ENCODE data around the gene ACACA. TPM values are rescaled to one million over a fixed set of nuclear protein-coding genes. Genes with fewer than 3 reads are reported as not detected.

The ACACA gene
- total RNA-seq, 1 experiment from 2014 or later = 31.6 TPM

DNA sequence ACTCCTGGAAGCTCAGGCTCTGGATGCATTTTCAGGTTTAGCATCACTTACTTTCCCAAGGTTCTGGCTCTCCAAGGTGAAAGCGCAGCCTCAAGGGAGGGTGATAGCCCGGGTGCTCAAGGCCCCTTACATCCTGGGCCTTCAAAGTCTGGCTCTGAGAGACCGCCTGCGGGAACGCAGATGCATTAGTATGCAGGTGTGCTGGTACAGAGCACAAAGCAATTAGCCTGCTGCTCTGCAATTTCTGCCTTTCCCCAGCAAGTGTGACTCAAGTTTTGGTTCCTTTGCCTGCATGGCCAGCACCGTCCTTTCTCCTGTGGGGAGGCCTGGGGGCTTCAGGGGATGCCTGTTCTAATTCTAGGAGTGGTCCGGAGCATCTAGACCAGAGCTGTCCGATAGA lies 341.7 kb downstream of the ACACA start:
- no peak for DNase-seq
- Histone ChIP-seq H3K36me3 (replicated peaks; ENCODE audit: control insufficient read depth, insufficient read depth, low read length) (no peaks in the 10 kb centered on the region), H3K4me3 (ENCODE audit: insufficient read depth, low read depth, low read length) (no peak overlapping the region), H3K27me3 (ENCODE audit: control insufficient read depth, insufficient read depth, low read length) (no peaks in the 10 kb centered on the region)

DNA sequence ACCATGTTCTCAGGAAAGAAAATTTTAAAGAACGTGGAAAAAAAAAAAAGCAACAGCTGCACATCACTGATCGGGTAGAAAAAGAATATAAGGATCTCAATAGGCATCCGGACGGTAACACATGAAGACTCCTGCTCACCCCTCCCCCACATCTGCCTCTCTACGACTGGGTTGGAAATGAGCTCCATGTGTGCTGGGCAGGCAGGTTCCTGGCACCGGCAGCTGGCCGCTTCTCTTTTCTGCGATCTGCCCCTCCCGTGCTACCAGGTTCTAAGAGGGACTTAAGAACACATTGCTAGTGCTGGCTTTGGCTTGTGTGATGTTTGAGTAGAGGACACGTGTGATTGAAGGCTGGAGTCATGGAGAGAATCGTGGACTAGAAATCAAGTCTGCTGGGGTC lies 342.4 kb downstream of the ACACA start:
- H3K4me3 ChIP-seq (ENCODE audit: insufficient read depth, low read depth, low read length) = no peak overlapping the region
- no peaks in the 10 kb centered on the region for H3K27me3 ChIP-seq (ENCODE audit: control insufficient read depth, insufficient read depth, low read length)
- no peak for DNase-seq
- no peaks in the 10 kb centered on the region for H3K36me3 ChIP-seq (replicated peaks; ENCODE audit: control insufficient read depth, insufficient read depth, low read length)

DNA sequence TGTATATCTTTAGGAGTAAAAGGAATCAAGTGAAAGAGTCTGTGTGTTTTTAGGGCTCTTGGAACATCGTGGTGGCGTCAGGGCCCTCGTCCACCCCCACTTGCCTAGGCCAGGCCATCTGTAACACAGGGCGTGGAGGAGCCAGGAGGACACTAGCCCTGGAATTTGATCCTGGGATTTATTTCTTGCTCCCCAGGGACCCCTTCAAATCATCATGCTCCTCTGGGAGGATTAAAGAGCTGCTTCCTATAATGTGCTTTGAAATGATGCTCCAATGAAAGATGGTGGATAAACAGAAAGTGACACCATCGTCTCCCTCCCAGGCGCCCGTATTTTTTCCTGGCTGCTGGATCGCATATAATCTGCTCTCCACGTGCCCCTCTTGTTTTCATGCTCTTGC lies 344.6 kb downstream of the ACACA start:
- H3K36me3 ChIP-seq (replicated peaks; ENCODE audit: control insufficient read depth, insufficient read depth, low read length) = no peaks in the 10 kb centered on the region
- DNase-seq = peak; percentile 22
- H3K4me3 ChIP-seq (ENCODE audit: insufficient read depth, low read depth, low read length) = no peak overlapping the region

DNA sequence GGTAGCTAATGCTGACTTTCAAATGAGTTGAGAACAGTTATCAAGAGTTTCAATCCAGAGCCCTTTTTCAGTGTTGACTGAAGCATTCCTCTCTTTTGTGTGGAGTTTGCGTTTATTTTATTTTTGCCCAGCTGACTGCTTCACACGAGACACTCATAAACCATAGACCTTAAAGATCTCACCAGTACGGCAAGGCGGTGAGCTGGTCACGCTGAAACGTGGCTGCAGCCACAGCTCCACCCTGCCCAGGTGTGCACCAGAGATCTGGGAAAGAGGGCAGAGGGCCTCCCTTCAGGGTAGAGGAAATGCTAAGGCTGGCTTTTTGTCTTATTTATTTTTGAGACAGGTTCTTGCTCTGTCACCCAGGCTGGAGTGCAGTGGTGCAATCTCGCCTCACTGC lies 345.7 kb downstream of the ACACA start:
- H3K4me3 ChIP-seq (ENCODE audit: insufficient read depth, low read depth, low read length) = no peak overlapping the region
- DNase-seq = peak; percentile 6
- no peaks in the 10 kb centered on the region for H3K36me3 ChIP-seq (replicated peaks; ENCODE audit: control insufficient read depth, insufficient read depth, low read length)
- H3K27me3 ChIP-seq (ENCODE audit: control insufficient read depth, insufficient read depth, low read length) = no peaks in the 10 kb centered on the region

More for the DNA sequence above, 344.6 kb downstream of the ACACA start:
- no peaks in the 10 kb centered on the region for H3K27me3 ChIP-seq (ENCODE audit: control insufficient read depth, insufficient read depth, low read length)

DNA sequence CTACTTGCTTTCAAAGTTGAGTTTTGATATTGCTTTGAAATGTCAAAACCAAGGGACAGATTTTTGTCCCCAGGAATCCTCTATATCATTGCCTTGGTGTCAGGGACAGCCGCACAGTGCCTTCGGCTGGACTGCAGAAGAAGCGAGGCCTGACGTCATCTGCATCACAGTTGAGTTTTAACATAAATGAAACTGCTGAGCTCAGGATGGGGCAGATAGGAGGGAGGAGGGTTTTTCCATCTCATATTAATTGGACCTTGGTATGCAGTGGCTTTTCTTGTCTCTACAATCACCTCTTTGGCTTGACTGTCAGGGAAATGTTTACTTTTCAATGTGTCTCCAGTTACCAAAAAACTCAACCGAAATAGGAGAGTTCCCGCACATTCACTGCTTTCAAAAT lies 346.5 kb downstream of the ACACA start:
- H3K27me3 ChIP-seq (ENCODE audit: control insufficient read depth, insufficient read depth, low read length) = no peaks in the 10 kb centered on the region
- DNase-seq = peak; percentile 9

DNA sequence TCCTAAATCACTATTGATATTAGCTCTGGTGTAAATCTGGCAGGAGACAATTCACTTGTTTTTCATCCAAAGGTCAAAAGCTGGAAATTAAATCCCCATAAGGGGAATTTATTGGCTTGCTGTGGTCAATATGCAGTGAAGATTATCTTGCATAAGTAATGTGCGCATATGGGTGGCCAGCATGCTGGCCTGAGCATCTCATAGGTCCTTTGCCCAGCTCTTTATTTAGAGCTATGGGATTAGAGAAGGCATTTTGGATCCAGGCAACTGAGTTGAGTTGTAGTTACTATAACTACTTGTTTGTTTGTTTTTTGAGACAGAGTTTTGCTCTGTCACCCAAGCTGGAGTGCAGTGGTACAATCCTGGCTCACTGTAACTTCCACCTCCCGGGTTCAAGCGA lies 347.1 kb downstream of the ACACA start:
- Histone ChIP-seq H3K27me3 (ENCODE audit: control insufficient read depth, insufficient read depth, low read length) (no peaks in the 10 kb centered on the region), H3K36me3 (replicated peaks; ENCODE audit: control insufficient read depth, insufficient read depth, low read length) (no peaks in the 10 kb centered on the region), H3K4me3 (ENCODE audit: insufficient read depth, low read depth, low read length) (no peak overlapping the region)
- DNase-seq = peak; percentile 4

More for the DNA sequence above, 346.5 kb downstream of the ACACA start:
- H3K36me3 ChIP-seq (replicated peaks; ENCODE audit: control insufficient read depth, insufficient read depth, low read length) = no peaks in the 10 kb centered on the region
- no peak overlapping the region for H3K4me3 ChIP-seq (ENCODE audit: insufficient read depth, low read depth, low read length)

DNA sequence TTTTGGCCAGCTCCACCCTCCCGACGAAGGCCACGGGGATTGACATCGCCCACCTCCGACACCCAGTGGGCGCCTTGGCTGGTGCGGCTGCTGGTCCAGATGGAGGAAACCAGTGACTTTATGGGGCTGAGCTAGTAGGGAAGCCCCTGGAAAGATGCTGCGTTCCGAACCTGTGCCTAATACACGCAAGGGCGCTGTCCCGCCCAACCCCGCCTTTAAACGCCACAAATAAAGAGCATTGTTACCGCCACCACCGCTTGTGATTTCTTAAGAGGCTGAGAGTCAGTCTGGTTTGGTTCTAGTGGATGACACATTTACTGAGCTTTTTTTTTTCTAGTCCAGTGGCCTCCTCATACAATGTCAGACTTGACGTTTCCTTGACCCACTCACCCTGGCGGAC lies 350.0 kb downstream of the ACACA start:
- no peak for DNase-seq
- Histone ChIP-seq H3K4me3 (ENCODE audit: insufficient read depth, low read depth, low read length) (no peak overlapping the region), H3K27me3 (ENCODE audit: control insufficient read depth, insufficient read depth, low read length) (no peaks in the 10 kb centered on the region), H3K36me3 (replicated peaks; ENCODE audit: control insufficient read depth, insufficient read depth, low read length) (no peaks in the 10 kb centered on the region)

DNA sequence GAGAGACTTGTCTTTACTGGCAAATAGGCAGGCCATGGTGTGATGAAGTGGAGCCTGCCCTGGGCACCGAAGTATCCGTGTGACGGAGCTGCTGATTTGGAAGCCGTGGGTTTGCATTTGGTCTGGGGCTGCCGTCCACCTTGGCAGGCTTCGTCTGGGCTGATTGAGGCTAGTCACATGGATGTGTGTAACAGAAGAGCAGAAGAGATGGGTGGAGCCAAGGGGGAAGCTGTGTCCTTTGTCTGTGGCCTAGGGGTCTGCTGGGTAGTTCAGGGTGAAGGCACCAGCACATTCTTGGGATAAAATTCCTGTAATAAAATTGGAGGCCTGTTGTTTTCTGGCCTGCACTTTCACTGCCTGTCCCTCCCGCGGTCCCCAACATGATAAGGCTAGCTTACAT lies 351.7 kb downstream of the ACACA start:
- H3K4me3 ChIP-seq (ENCODE audit: insufficient read depth, low read depth, low read length) = no peak overlapping the region
- no peaks in the 10 kb centered on the region for H3K27me3 ChIP-seq (ENCODE audit: control insufficient read depth, insufficient read depth, low read length)
- H3K36me3 ChIP-seq (replicated peaks; ENCODE audit: control insufficient read depth, insufficient read depth, low read length) = no peaks in the 10 kb centered on the region
- no peak for DNase-seq

DNA sequence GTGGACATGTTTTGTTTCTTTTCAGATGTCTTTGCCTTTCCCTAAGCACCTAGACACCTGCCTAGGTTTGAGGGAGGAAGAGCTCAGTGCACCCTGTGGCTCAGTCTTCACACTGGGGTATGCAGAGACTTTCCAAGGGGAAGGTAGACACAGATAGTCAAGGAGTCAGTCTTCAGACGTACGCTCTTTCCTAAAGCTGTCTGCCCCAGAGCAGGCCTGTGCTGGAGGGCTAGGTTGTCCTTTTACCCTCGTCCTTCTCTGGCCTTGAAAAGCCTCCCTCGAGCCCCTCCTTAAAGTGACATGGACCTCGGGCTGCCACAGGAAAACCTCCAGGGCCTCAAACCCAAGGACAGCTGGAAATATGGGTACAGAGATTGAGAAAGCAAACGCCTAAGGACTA lies 354.2 kb downstream of the ACACA start:
- Histone ChIP-seq H3K27me3 (ENCODE audit: control insufficient read depth, insufficient read depth, low read length) (no peaks in the 10 kb centered on the region), H3K4me3 (ENCODE audit: insufficient read depth, low read depth, low read length) (no peak overlapping the region), H3K36me3 (replicated peaks; ENCODE audit: control insufficient read depth, insufficient read depth, low read length) (no peaks in the 10 kb centered on the region)
- DNase-seq = no peak

DNA sequence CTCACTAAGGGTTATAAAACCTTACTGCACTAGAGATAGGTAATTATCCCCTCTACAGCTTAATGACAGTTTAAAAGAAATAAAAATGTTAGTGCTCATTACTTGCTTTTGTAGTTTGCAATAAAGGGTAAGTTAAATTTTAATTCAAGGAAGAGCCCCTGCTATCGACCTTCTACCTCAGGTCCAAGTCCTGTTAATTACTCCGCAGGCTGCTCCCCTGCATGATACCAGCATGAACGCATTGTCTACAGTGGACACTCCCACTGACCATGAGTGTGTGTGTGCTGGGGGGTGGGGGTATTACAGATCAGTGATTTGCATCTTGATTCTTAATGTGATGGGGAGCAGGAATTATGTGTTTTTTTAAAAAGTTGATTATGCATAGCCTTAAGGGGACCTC lies 354.8 kb downstream of the ACACA start:
- H3K36me3 ChIP-seq (replicated peaks; ENCODE audit: control insufficient read depth, insufficient read depth, low read length) = no peaks in the 10 kb centered on the region
- DNase-seq = no peak
- no peak overlapping the region for H3K4me3 ChIP-seq (ENCODE audit: insufficient read depth, low read depth, low read length)
- H3K27me3 ChIP-seq (ENCODE audit: control insufficient read depth, insufficient read depth, low read length) = no peaks in the 10 kb centered on the region

DNA sequence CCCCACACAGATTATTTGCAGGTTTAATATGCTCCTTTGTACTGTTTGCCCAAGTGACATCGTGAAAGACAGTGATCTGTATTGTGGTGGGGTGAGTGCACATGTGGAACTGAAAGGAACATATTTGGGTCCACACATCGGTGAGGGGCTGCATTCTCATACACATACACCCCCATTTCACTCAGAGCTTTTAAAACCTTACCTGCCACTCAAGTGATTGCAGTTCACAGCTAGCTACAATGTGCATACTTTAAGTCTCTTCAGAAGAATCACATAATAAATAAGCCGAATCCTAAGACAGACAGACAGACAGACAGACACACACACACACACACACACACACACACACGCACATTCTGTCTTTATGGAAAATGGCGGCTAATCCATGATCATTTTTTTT lies 355.3 kb downstream of the ACACA start:
- no peaks in the 10 kb centered on the region for H3K27me3 ChIP-seq (ENCODE audit: control insufficient read depth, insufficient read depth, low read length)
- H3K36me3 ChIP-seq (replicated peaks; ENCODE audit: control insufficient read depth, insufficient read depth, low read length) = no peaks in the 10 kb centered on the region

DNA sequence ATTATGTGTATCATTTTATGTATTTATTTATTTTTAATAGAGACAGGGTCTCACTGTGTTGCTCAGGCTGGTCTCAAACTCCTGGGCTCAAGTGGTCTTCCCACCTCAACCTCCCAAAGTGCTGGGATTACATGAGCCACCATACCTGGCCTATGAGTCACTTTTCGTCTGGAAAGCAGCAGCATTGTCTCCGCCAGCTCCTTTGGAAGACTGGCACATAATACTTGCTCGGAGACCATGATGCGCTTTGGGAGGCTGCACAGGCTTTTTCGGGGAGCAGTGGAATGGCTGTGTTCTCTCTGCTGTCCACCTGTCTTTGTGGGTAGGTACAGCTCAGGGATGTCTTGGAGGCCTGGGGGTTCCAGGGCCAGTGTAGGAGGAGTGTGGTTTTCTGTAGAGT lies 355.7 kb downstream of the ACACA start:
- no peaks in the 10 kb centered on the region for H3K27me3 ChIP-seq (ENCODE audit: control insufficient read depth, insufficient read depth, low read length)
- H3K36me3 ChIP-seq (replicated peaks; ENCODE audit: control insufficient read depth, insufficient read depth, low read length) = no peaks in the 10 kb centered on the region
- no peak for DNase-seq
- H3K4me3 ChIP-seq (ENCODE audit: insufficient read depth, low read depth, low read length) = no peak overlapping the region

More for the DNA sequence above, 355.3 kb downstream of the ACACA start:
- no peak for DNase-seq
- H3K4me3 ChIP-seq (ENCODE audit: insufficient read depth, low read depth, low read length) = no peak overlapping the region

DNA sequence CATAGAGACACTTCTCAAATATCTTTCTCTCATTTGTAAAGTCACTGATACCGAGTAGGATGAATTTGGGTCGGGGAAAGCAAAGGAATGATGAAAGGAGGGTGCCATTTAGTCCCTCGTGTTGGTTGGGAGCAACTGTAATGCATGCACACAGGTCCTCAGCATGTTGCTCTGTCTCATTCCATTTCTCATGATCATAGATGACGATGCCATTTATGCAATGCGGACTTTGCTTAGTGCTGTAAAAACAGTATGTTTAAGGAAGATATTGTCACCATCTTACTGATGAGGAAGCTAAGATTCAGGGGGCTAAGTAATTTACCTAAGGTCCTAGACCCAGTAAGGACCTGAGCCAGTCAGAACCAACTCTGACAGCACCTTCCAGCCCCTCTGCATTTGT lies 357.8 kb downstream of the ACACA start:
- no peaks in the 10 kb centered on the region for H3K27me3 ChIP-seq (ENCODE audit: control insufficient read depth, insufficient read depth, low read length)
- DNase-seq = no peak
- no peak overlapping the region for H3K4me3 ChIP-seq (ENCODE audit: insufficient read depth, low read depth, low read length)
- no peaks in the 10 kb centered on the region for H3K36me3 ChIP-seq (replicated peaks; ENCODE audit: control insufficient read depth, insufficient read depth, low read length)

DNA sequence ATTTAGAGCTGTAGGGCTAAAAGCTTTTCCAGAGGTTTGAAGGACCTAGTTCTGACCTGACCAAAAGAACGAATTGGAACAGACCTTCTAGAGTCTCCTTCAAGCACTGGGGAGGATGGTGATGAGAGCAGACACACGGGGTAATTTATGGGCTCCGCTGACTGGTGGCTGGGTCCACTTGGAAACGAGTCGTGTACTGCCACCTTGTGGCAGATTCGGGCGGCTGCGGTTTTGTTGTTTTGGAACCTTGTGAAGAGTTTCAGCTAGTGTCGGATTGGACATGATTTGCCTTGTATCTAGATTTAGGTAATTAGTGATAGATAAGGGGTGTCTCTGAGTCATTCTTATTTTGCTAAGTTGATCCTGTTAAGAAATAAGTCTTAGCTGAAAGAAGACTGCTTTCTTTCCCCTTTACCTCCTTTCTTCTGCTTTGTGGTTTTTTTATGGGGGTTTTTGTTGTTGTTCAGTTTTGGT lies 359.0 kb downstream of the ACACA start:
- no peaks in the 10 kb centered on the region for H3K36me3 ChIP-seq (replicated peaks; ENCODE audit: control insufficient read depth, insufficient read depth, low read length)

DNA sequence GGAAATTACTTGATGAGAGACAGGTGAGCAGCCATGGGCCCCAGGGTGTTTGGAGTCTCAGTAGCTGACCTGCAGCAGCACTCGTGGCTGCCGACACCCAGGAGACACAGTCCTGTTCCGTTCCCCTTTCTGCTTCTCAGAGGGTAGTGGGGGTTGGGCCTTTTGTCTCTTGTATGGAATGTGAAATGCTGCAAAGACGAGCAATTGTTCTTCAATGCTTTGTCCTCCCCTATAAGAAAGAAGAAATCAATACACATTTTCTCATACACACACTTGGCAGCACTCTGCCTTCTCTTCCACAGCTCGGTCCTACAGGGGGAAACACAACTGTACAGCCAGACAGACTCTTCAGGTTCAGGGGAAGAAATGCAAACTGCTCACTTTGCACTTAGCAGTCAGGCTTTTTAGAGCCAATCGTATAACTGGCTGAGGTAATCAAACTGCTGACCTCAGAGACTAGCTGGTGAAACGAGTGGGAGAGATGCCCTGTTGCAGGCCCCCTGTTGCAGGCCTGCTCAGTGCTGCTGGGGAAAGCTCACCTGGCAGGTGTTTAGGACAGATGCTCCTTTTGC lies 361.2 kb downstream of the ACACA start:
- Histone ChIP-seq H3K4me3 (ENCODE audit: insufficient read depth, low read depth, low read length) (no peak overlapping the region), H3K36me3 (replicated peaks; ENCODE audit: control insufficient read depth, insufficient read depth, low read length) (no peaks in the 10 kb centered on the region), H3K27me3 (ENCODE audit: control insufficient read depth, insufficient read depth, low read length) (no peaks in the 10 kb centered on the region)
- DNase-seq = no peak

More for the DNA sequence above, 359.0 kb downstream of the ACACA start:
- peak; percentile 89 for DNase-seq
- H3K27me3 ChIP-seq (ENCODE audit: control insufficient read depth, insufficient read depth, low read length) = no peaks in the 10 kb centered on the region
- H3K4me3 ChIP-seq (ENCODE audit: insufficient read depth, low read depth, low read length) = no peak overlapping the region

DNA sequence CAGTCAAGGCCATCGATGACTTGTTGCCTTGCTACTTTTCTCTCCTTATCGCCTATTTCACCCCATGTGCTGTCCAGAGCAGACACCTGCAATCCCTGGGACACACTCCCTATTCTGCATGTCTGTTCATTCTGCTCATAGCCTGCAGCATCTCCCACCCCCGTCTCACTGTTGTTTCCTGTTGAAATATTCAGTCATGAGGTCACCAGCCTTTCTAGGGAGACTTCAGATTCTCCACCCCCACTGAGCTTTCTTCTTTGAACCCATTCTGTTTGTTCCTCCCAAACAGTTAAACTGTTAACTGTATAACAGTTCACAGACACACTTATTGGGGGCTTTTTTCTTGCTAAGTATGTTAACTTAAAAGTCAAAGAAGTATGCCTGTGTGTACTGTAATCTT lies 363.4 kb downstream of the ACACA start:
- no peak overlapping the region for H3K4me3 ChIP-seq (ENCODE audit: insufficient read depth, low read depth, low read length)
- DNase-seq = no peak

More for the DNA sequence above, 363.4 kb downstream of the ACACA start:
- no peaks in the 10 kb centered on the region for H3K27me3 ChIP-seq (ENCODE audit: control insufficient read depth, insufficient read depth, low read length)
- H3K36me3 ChIP-seq (replicated peaks; ENCODE audit: control insufficient read depth, insufficient read depth, low read length) = no peaks in the 10 kb centered on the region

Data from H7 (cell line).